Stimulated activated CD4-positive, alpha-beta T cell treated with anti-CD3 and anti-CD28 coated beads, Interleukin-12 subunit alpha, Interleukin-12 subunit beta, amount 100 ng/mL, for 48 hours (primary cell): ENCODE data around the gene EIF1.
A peak's percentile ranks its signal among the peaks of the same experiment; 100 is the strongest.
"Not testable (repeated sequence)": the region's sequence is repeated elsewhere in the genome, so short reads cannot be mapped to it uniquely, and the experiment has no call there.

Experiments used
- DNase-seq, 3 donors: peaks; one replicate each; pipeline ENCODE4 v3.0.0-alpha.2; 2020; ENCODE audit warnings: low read depth in 2 of 3, low spot score in 1 of 3

EIF1 gene

GRCh38 chr17:41655611-41656111 lies 33.0 kb upstream of the EIF1 start:
- DNase-seq, result no peak

GRCh38 chr17:41656249-41657023 lies 32.2 kb upstream of the EIF1 start:
- DNase-seq, result no peak

DNA sequence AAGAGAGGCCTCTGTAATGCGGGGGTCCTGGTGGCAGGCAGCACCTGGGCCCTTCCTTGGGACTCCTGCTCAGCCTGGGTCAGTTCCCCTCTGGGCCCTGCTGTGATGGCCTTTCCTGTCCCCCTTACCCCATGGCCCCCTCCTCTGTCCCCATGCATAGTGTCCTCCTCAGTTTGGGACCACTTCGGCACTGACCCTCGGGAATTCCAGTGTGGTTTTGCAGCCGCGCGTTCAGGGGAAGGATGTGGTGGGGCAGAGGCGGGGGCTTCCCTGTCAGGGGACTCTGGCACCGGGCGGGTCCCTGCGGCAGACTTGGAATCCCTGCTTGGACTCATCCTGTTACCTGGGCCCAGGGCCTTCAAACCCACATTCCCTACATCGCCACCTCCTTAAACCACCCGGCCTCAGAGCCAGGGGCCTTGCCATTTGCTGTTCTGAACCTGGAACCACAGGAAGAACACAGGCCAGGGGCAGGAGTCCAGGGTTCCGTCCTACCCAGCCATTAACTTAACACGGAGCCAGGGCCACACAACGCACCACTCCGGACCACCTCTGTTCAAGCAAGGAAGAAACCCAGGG lies 31.4 kb upstream of the EIF1 start:
- DNase-seq, result no peak

GRCh38 chr17:41657936-41658335 lies 30.7 kb upstream of the EIF1 start:
- DNase-seq, result no peak

GRCh38 chr17:41658846-41659245 lies 29.8 kb upstream of the EIF1 start:
- no peak for DNase-seq

DNA sequence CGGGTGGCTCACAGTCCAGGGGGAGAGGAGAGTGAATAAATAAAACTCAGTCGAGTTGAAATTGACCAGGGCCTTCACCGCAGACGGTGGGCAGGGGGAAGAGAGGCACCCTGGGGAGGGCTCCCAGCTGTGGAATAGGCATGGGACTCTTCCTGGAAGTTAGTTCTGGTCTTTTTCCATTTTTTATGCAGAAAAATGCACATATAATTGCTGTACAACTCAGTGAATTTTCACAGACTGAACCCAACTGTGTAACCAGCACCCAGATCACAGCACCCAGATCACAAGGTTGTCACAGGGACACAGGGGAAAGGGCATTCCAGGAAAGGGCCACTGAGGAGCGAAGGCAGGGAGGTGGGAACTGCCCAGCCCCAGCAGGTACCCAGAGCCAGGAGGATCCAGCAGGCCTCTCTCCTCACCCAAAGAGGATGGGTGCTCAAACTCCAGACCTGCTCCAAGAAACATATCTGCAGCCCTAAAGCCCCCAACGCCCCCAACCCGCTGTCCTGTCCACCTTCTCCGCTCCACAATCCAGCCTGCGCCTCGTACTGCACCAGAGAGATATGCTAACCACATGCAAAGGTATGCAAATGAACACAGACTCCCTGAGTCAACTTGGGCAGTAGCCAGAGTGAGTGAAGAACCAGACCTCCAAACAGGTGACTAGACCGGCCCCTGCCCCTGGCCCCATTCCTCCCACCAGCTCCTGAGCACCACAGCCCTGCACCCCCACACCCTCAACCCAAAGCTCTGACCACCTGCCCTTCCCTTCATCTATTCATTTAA lies 29.1 kb upstream of the EIF1 start:
- DNase-seq, result no peak

GRCh38 chr17:41660221-41660711 lies 28.4 kb upstream of the EIF1 start:
- DNase-seq, result no peak

DNA sequence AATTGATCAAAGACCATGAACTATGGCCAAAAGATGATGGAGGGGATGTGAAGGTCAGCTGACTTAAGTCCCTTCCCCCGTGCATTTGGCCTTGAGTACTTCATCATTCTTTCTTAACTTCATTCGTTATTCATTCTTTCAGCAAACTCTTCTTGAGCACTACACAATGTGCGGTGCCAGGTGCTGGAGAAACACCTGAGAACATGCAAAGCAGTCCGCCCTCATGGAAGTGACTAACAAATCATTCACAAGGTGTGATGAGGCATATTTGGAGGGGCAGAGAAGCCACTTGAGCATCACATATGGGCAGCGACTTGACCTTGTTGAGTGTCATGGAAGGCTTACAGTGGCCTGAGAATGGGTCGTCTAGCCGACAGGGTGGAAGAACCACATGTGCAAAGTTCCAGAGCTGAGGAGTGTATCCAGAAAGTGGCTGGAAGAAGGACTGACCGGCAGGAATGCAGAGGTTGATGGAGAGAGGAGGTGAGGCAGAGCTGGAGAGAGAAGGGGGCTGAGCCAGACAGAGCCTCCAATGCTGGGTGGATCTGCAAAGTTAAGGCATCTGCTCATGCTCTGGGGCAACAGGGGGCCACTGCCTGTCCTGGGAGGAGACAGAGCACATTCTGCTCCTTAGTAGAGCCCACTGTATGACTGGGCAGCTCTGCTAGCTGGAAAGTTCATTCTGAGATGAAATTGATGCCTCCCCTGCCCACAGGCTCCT lies 25.1 kb upstream of the EIF1 start:
- no peak for DNase-seq

DNA sequence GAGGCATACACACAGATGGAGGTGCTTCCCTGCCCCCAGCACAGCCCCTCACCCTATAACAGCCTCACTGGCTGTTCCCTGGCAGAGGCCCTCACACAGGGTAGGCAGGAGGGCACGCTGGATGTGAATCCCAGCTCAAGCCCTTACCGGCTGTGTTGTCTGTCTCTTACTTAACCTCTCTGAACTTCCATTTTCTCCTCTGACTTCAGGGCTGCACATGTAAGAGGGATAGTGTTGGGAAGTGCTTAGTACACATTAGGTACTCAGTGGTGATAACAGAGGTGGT lies 24.6 kb upstream of the EIF1 start:
- DNase-seq, result no peak

GRCh38 chr17:41664587-41665565 lies 23.8 kb upstream of the EIF1 start:
- DNase-seq, result no peak

DNA sequence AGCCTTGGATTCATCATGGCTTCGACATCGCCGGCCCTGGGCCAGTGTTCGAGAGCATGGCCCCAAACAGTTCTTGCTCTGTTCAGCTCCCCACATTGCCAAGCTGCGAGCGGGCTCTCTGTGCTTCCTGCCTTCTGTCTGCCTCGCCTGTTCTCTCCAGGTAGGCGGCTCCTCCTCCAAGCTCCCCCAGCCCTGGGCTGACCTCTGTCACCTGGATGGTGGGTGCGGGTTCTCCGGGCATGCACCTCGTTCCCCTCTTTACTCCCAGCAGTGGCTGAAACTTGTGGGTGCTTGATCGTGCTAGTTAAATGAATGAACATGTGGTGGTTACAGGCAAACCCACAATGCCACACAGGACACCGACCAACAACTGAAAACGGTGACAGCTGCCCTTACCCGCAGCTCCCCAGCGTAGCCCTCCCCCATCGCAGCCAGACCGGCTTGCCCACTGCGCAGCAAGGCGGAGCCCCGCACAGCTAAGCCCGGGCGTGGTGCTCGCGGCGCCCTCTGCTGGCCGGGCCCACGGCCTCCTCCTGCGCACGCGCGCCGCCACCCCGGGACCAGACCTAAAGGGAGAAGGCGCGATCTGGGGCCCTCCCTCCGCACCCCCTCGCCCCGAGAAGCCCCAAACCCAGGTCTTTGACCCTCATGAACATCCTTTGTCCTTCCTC lies 23.0 kb upstream of the EIF1 start:
- peak; percentile 86 to 90 (median 86) for DNase-seq

DNA sequence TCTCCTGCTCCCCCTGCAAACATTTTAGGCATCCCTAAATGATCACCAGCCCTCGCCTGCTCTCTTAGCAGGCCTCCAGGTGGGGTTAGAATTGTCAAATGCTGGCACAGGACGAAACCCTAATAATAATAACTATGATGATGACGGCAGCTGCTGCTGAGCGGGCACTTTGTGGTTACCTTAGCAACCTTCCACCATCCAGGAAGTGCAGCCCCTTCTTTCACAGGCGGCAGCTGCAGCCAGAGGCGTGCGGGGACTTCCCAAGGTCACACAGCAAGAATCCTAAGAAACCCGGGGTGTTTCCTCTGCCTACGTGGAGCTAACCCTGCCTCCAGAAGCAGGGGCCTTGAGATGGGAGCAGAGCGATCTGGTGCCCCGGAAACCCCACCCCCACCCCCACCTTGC lies 22.4 kb upstream of the EIF1 start:
- peak; percentile 56 to 69 (median 57) for DNase-seq

DNA sequence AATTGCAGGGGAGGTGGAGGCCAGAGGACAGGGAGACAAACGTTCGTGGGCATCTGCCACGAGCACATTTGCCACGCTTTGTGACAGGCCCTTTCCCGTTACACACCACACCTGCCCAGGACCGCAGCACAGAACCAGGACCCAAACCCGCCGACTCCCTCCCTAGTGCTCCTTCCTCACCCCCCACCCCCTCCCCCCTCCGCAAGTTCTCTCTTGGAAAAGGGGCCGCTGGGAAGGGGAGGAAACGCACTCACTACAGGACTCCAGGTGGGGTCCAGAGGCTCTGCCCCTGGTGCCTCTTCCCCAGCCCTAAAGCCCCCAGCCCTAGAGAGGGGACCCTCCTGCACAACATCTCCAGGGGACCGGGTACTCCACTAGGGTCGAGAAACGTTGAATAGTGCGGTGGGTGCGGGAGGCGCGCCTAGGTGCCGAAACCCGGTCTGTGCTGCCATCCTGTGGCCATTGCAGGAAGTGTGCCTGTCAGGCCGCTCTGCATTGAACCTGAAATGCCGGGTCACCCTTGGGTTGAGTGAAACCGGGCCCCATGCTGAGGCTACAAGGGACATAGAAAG lies 21.9 kb upstream of the EIF1 start:
- peak; percentile 80 to 91 (median 84) for DNase-seq

- no peak for DNase-seq
These were observed 21.2 kb upstream of the EIF1 start for GRCh38 chr17:41667280-41668041.

DNA sequence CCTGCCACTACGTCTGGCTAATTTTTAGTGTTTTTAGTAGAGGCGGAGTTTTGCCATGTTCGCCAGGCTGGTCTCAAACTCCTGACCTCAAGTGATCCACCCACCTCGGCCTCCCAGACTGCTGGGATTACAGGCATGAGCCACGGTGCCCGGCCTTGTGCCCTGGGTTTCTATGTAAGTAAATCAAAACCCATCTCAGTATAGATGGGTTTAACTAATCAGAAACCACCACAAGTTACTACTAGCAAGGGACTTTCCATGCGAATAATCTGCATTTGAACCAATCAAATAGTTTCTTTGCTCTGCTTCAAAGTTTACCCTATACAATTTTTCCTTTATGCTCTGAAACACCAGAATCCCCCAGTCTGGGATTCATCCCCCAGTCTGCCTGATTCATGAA lies 16.5 kb upstream of the EIF1 start:
- DNase-seq, result no peak

GRCh38 chr17:41675157-41676057 lies 13.3 kb upstream of the EIF1 start:
- DNase-seq, result not testable (repeated sequence)

GRCh38 chr17:41676058-41676419 lies 12.6 kb upstream of the EIF1 start:
- no peak for DNase-seq
